T-helper 2 cell (primary cell): ENCODE results near the gene IRS1.

Source experiments
- DNase-seq, 5 experiments: peaks; one replicate each; pipeline versions ENCODE4 v3.0.0 to v3.0.0-alpha.2; 2012 to 2022

IRS1 gene

DNA sequence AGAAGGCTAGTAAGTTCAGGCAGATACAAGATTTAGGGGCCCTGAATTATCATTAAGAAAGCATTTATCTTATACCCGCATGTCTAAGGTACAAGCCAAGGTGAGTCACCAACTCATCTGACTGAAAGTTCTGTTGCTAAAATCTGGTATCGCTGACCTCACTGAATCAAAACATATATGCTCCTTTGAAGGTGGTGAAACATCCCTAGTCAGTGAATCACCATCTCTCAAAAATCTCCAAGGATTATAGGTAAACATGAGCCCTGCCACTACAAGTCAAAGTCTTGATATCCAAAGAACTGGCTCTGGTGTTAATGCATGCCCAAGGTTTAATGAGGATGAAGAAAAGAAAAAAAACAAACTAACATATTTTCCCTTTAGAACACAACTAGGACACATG, 43.5 kb downstream of the IRS1 start:
- no peak for DNase-seq

DNA sequence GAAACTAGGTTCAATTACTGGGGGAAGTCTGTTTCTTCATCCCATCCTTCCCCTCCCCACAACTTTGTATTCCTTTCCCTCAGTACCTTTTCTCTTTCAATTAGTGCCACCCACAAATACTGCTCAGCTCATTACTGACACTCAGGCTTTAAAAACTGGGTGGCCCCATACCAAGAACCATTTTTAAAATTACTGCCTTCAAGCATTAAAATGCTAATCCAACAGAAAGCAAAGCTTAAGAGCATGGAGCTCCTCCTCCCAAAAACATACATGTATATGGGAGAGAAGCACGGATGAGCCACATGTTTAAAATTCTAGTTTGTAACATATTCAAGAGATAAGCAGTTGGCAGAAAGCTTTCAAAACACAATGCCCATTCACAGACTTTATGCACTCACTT, 44.0 kb downstream of the IRS1 start:
- no peak for DNase-seq

DNA sequence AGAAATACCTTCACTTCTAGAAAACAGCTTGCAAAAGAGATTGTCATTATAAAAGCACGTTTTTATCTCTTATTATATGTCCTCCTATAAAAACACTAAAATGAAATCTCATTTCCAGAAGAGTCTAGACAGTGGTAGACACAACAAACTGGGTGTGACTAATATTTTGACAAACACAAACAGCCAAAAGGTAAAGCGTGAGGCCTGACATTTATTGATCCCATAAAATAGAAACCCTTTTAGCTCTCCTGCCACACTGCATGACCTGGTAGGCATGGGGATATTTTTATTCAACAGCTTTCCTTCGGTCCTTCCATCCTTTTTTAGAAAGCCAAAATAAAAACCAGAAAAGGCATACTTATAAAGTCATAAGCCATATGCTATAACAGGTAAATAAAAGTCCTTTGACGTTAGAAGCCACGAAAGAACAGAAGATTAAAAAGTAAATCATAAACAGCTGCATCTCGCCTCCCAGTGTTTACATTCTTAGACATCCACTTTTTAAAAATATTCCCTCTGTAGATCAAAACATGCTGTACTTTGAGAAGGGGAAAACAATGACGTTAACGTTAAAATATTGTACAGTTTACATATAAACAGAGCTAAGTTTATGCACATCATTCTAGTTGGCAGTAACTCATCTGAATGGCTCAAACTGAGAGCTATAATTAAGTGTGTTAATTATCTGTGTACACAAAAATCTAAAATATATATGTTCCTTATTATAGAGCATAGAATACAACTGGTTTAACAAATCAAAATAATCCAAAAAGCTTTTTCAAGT, 44.6 kb downstream of the IRS1 start:
- DNase-seq = no peak

DNA sequence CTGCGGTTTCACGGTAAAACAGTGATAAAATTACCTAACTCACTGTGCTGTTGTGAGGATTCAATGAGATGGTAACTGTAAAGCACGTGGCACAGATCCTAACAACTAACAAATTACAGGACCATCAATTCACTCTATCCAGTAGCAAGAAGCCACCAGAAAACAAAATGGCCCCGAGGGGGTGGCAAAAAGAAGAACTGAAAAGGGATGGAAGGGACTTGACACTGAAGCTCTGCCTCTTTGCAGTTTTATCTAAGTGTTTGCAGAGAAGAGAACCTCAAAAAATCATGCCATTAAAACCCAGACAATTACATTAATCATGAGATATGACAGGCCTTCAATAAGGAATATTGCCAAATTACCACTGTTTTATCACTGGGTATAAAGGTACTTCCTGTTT, 46.7 kb downstream of the IRS1 start:
- DNase-seq = no peak

DNA sequence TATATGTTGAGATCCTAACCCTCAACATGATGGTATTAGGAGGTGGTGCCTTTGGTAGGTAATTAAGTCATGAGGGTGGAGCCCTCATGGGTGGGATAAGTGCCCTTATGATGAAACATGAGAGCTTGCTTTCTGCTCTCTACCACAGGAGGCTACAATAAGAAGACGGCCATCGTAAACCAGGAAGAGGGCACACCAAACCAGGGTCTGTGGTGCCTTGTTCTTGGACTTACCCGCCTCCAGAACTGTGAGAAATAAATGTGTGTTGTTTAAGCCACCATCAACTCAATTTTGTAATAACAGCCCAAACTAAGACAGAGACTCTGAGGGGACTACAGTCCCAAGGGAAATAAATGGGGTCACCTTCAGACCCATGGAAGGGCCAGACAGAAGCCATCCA, 52.3 kb downstream of the IRS1 start:
- no peak for DNase-seq

DNA sequence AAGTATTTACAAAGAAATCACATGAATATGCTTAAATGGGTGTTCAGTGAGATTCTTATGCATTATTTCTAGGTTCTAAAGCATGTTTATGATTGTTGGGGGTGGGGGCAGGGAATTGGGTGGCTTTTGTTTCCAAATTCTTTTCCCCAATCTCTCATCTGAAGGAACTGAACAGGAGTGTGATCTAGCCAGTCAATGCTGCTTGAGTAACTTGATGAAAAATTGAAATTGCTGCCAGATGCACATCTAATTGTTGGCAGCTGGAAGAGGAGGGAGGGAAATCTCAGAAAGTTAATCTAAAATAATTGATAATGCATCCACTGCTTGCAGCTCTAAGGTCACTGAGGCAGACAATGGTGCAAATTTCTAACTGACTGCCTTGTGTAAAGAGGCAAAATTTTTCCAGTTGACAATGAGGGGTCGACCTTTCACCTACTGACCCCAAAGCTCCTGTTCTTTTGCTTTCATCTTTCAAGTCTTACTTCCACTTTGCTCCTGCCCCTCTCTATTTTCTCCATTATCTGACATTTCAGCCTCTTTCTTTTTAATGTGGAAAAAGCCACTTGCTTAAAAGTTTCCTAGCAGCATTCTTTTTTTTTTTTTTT, 53.3 kb downstream of the IRS1 start:
- DNase-seq = no peak

DNA sequence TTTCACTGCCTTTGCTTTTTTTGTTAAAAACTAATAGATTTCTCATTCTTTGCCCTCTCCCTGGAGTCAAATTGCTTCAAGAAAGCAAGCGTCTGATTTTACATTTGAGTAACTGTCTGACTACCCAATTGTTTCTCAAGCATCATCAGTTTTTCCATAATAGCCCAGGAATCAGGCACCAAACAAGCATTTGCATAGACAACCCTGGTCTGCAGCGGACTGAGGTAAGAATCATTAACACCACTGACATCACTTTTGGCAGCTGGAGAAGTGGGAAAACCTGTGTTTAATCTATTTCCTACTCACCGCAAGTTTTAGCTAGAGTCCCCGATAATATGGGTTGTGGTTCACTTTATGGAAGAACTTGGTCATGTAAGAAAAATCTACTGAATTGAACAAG, 55.7 kb downstream of the IRS1 start:
- no peak for DNase-seq

DNA sequence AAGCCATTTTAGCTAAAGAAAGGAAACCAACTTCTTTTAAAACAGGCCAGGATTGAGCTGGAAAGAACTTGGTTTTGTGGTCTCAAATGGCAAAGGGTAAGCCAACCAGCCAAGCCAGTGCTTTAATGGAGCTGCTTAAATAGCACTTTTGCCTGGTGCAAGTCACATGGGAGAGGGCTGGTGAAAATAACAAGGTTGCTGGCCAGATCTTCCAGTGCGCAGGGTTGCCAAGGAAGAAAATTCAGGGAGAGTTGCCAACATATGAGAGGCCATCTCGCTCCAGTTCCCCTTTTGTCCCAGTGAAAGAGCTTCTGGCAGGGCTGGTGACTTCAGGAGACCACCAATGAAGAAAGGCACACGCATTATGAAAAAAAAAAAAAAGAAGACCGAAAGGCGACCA, 57.3 kb downstream of the IRS1 start:
- DNase-seq = no peak

DNA sequence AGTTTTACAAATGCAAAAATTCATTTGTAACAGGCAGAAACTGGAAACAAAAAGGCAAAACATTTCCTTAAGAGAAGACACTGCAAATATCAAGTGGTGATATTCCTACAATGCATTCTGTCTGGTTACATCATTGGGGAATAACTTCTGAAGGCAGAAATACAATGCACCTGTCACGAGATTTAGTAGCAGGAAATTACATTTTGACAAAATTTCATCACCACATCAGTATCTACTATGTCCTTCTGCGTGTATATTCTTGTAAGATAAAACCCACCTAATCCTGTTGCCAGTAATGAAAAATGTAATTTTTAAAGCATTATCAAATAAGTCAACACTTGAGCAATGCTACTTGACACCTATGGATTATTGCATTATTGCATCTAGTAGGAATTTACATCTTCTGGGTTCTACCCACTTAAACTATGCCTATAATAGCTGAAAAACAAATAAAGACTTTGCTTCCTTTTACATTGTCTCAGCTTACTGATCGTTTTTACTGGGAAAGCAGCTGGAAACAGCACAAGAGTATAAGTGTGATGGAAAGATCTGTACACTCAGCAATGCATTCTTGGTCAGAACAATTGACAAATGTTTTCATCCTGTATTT, 59.5 kb downstream of the IRS1 start:
- DNase-seq = no peak

DNA sequence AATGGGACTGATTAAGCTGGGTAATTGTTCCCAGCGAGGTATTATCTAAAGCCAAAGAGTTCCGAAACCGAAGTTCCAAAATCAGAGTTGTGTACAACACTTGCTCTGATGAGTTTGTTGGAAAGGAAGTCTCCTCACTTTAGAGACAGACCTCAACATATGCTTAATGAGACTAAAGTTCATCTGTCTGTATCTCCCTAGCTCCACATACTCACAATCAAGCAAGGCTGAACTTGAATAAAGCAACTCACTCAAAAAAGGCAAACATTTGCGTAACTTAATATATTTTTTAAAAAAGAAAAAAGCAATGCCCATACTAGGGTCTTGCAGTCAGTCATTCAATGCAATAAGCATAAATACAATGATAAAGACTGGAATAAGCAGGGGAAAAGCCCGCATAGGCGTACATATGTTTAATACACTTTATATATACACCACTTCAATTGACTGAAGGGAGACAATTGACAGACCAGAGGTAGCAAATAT, 60.0 kb downstream of the IRS1 start:
- DNase-seq = no peak

DNA sequence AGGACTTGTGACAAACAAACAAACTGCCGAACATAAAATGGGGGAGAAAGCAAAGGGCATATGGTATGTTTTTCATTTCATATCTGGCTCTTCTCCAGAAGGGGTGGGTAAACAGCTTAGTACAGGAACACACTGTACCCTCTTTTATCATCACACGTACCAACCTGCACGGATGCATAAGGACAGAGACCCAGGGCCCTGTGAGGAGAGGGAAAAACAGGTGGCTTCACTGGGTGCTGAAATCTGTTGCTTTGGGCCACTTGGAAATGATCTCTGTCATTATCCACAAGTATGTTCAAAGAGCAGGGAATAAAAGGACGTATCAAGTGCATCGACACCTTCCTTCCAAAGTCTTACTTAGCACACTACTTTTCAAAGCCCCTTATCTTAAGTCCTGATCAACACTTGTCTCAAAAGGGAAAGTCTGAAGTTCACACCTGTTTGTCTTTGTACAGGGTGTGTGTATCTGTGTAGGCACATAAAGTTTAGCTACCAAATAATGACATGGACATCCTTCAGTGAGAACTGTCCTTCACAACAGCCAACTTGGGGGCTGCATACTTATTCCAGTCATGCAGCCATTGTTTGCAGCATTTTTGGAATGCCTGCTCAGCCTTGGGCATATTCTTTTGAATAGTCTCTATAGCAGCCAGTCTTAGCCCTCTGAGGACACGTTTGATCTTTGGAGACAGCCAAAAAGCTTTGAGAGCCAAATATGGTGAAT, 60.6 kb downstream of the IRS1 start:
- DNase-seq = no peak

DNA sequence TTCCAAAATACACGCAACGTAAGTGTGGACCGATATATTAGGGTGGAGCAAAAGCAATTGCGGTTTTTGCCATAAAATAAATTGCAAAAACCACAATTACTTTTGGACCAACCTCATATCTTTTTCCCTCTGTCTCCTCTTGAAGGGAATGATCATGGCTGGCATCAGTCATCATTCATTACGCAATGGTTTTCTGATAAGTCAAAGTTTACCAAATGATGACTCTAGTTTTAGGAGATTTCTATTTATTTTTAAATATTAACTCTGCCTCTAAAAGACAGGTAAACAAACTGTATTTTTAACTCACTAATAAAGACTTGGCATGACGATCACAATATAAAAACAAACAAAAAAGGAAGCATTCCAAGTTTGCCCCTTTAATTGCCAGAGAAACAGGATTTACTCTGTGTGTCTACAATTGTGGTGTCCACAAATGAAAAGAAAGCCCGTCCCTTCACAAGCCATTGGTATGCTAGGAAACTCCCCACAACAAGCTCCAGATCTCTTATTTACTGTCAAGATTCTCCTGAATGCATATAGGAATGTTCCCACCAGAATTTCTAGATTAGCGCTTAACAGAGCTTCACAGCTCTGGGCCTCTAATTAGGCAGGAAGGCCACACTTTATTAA, 61.3 kb downstream of the IRS1 start:
- no peak for DNase-seq

DNA sequence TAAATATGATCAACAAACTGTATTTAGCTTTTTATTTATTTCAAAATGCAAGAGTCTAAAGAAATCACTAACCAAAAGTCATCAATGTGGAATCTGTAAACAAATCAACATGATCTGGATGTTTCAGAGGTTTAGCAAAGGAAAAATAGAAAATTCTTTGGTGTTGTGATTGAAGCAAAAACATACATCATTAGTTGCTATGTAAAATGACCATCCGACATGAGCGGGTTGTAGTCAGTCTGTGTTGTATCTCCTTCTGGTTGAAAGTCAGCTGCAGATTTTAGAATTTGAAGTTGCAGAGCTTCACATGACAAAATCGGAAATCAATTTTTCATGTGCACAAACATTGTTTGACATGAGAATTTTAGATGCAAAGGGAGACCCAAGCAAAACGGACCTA, 63.2 kb downstream of the IRS1 start:
- DNase-seq = no peak

DNA sequence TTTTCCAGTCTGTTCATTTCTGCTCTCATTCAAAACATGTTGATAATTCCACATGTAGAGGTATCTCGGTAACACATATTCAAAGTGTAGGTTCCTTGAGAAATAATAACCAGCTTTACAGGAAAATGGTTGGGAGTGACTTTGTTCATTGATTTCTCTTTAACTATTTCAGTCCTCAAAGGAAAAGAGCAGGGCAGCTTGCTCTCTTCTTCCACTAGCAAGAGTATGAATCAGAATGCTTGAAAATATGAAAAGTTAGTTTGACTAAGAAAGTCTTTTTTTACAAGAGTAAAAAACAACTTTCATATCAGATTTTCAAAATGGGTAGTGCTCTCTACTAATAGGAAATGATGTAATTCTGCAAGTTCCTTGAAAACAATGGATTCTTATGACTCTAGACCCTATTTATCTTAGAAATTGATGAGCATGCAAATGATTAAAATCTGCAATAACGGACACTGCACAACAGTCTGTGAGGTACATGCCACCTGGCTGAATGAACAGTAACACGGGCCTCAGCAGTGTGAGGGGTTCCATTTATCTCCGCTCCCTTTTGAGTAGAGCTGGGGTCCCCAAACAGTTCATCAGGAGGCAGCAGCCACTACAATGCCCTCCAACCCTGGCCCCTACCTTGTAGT, 65.6 kb downstream of the IRS1 start:
- DNase-seq = no peak

DNA sequence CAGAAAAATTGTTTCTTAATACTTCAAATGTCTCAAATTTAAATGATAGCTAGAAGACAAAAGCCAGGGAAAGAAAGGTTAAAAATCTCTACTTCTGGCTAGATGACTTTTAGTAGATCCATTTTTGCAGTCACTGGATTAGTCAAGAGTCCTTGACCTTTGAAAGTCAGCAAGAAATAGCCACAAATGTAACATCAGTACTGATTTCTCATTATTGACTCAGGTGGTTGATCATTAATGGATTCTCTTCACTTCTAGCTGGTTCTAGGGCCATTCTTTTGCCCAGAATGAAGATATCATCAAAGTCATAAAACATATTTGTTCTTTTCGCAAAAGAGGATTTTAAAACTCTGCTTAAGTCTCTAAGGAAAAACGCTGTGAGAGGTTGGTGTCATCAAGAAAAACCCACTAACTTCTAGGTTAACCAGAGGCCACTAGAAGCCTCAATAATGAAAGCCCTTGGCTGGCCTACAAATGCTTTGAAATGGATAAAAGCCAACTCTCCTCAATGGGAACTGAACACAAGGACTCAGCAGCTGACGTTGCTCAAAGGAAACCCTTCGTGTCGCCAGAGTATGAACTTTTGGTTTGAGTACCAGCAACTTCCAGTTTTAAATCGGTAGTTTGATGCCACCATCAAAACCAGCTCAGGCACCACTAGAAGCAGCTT, 66.3 kb downstream of the IRS1 start:
- no peak for DNase-seq

DNA sequence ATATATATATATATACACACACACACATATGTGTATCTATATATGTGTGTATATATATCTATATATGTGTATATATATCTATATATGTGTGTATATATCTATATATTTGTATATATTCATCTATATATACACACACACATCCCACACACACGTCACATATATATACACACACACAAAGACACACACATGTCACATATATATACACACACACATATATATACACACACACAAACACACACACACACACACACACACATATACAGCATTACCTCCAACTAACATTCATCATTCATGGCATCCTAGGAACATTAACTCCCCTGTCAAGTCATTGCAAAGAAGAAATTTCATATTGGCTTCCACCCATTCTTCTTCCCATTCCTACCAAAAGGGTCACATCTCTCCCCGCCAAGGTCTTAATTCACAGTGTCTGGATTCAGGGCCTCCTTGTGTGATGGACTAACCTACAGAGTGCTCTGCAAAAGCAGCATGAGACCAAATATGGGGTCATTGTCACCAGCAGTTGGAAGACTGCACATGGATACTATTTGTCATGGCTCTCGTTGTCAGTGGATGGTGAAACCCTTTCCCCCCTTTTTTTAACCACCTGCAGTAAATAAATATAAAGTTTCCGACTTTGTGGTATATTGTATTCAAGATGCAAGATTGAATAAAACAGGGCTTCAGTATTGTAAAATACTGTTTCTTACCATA, 67.0 kb downstream of the IRS1 start:
- DNase-seq = no peak

DNA sequence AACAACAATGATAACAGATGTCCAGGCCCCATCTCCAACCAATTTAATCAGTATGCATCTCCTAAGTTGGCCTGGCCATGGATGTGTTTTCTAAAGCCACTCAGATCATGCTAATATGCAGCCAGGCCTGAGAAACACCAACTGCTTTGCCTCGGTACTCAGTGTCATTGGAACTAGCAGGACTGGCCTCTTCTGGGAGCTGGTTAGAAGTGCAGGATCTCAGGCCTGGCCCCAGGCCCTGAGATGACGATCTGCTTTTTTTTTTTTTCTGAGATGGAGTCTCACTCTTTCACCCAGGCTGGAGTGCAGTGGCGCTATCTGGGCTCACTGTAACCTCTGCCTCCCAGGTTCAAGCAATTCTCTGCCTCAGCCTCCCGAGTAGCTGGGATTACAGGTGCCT, 69.1 kb downstream of the IRS1 start:
- no peak for DNase-seq

DNA sequence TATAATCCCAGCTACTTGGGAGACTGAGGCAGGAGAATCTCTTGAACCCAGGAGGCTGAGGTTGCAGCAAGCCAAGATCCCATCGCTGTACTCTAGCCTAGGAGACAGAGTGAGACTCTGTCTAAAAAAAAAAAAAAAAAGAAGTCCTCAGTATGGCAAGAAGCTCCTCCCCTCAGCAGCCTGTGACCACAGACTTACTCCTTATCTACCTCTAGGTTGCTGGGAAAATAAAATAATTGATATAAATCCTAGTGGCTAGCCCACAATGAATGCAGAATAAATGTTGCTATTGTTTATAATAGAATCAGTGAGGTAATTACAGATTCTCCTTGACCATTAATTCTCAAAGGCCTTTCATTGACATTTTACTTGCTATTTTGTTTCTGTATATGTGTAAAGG, 70.6 kb downstream of the IRS1 start:
- DNase-seq = no peak

DNA sequence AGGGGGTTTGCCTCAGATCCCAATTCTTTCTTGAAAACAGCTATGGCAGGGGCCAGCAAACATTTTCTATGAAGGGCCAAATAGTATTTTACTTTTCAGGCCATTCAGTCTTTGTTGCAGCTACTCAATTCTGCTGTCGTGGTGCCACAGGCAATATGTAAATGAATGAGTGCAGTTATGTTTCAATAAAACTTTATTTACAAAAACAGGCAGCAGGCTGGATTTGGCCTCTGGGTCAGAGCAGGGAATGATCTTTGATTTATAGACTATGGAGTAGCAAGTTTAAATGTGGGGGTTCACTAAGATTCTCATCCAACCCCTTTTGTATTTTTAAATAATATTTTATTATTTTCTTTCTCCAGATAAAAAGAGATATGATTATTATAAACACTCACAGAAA, 72.4 kb downstream of the IRS1 start:
- DNase-seq = no peak

DNA sequence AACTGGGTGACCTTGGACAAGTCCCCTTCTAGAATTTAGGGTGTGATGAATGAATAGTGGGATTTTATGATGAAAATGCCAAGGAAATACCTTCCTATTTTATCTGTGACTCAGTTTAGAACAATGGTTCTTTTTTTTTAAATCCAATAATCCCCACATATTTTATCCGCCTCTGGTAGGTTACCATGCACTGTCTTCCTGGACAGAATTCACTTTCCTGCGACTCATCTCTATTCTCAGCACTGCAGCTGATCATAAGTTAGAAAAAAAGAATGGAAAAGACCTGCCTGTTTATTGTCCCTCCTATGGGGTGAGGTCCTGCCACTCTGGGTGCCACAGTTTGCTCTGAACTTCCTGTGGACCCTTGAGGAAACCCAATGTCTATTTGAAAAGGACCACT, 73.1 kb downstream of the IRS1 start:
- DNase-seq = no peak

DNA sequence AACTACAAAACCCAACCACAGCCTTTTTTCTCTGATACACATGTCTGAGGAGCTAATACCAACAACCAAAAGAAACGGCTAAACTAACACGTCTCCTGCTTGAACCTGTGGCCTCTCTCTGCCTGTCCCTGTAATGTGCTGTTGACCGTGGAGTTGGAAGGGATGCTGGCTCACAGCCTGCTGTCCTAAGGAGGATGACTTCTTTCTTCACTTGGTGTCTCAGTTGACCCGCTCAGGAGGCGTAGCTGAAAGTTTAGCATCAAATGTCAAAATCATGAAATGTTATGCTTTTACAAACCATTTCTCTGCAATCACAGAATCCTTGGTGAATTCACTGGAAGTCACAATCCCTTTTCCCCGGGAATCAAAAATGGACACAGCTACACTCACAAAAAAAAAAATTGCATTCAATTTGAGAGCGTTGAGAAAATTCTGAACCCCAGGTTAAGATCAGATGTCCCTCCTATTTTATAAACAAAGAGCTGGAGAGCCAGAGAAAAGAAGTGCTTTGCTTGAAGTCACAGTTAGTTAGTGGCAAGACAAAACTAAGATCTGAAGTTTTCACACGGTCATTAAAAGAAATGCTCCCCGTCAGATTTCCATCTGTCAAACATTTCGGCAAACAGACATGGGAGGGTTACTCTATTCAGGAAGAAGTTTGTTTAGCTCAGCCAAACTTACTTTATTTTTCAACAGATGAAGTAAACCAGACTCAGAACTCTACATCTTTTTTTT, 74.3 kb downstream of the IRS1 start:
- DNase-seq = no peak
